ENCODE results near the gene RAPGEF5. TPM values are rescaled to one million over a fixed set of nuclear protein-coding genes. Genes with fewer than 3 reads are reported as not detected.

Gene RAPGEF5
- total RNA-seq, 1 donor, result 1.5 TPM

GRCh38 chr7:22358820-22359697 lies 2.1 kb upstream of the RAPGEF5 start:
- no peak for TF ChIP-seq CTCF (IDR thresholded peaks at IDR 0.05; ENCODE audit: insufficient read depth, low read length)
- DNase-seq (ENCODE audit: low read depth), result no peak

GRCh38 chr7:22357311-22358175 lies 589 bp upstream of the RAPGEF5 start:
- TF ChIP-seq CTCF (IDR thresholded peaks at IDR 0.05; ENCODE audit: insufficient read depth, low read length), result no peak
- peak; percentile 52 for DNase-seq (ENCODE audit: low read depth)
- H3K4me3 ChIP-seq (ENCODE audit: low read depth, low read length), result peak overlapping the region; percentile 46

More at GRCh38 chr7:22358820-22359697, 2.1 kb upstream of the RAPGEF5 start:
- H3K4me3 ChIP-seq (ENCODE audit: low read depth, low read length), result no peak overlapping the region

GRCh38 chr7:22356010-22356691 lies 803 bp downstream of the RAPGEF5 start:
- H3K4me3 ChIP-seq (ENCODE audit: low read depth, low read length), result no peak overlapping the region
- DNase-seq (ENCODE audit: low read depth), result no peak
- TF ChIP-seq CTCF (IDR thresholded peaks at IDR 0.05; ENCODE audit: insufficient read depth, low read length), result no peak

- no peak for TF ChIP-seq CTCF (IDR thresholded peaks at IDR 0.05; ENCODE audit: insufficient read depth, low read length)
- no peak overlapping the region for H3K4me3 ChIP-seq (ENCODE audit: low read depth, low read length)
- DNase-seq (ENCODE audit: low read depth), result no peak
These were observed 1.3 kb downstream of the RAPGEF5 start for GRCh38 chr7:22355620-22356009.

- no peak for DNase-seq (ENCODE audit: low read depth)
- no peak for TF ChIP-seq CTCF (IDR thresholded peaks at IDR 0.05; ENCODE audit: insufficient read depth, low read length)
These were observed 2.5 kb downstream of the RAPGEF5 start for GRCh38 chr7:22354462-22354861.

GRCh38 chr7:22352887-22353286 lies 4.1 kb downstream of the RAPGEF5 start:
- no peak for TF ChIP-seq CTCF (IDR thresholded peaks at IDR 0.05; ENCODE audit: insufficient read depth, low read length)
- no peak overlapping the region for H3K4me3 ChIP-seq (ENCODE audit: low read depth, low read length)
- no peak for DNase-seq (ENCODE audit: low read depth)

More at GRCh38 chr7:22354462-22354861, 2.5 kb downstream of the RAPGEF5 start:
- no peak overlapping the region for H3K4me3 ChIP-seq (ENCODE audit: low read depth, low read length)
